ENCODE measurements around the gene PDHB. TPM values are rescaled to one million over a fixed set of nuclear protein-coding genes. Genes with fewer than 3 reads are reported as not detected.

Gene PDHB
- total and polyA plus RNA-seq, 2 of the 13 experiments (the other 11 are each of a cell fraction or from before 2014, with no cell fraction given) = 108 to 153 TPM

DNA sequence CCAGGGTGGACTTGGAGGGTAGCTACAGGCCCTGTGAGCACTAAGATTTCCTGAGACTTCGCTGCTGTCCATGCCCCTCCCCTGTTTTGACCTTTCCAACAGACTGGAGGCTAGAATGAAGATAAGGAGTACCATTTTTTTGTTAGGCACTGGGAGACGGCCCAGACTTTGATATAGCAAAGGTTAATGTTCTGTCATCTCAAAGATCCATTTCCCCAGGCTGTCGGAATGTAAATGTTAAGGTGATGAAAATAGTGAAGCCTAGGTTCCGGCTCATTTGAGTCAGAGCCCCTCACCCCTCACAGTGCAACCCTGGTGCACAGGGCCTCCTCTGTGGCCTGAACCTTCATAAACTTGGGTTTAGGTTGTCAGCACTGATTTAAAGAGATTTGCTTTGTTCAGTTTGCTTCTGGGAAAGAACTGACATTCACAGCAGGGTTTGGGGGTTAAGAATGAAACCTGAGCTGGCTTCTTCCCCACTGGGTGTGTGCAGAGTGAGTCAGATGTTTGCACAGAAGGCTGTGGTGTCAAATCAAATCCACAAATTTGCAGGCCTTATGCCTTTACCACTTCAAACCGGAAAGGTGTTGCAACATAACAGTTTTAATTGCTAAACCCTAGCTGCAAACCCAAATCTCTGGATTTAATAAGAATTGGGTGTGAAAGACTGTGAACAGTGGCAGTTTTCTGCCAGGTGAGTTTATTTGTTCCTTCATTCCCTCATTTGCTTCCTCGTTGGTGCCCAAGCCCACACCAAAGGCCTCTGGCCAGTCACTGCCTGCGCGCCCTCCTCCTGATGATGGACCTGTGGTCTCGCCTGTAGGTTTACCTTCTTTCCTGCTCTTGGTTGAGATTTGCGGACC is 37.6 kb upstream of the PDHB start (continued):
- TF ChIP-seq, protein P1, sequence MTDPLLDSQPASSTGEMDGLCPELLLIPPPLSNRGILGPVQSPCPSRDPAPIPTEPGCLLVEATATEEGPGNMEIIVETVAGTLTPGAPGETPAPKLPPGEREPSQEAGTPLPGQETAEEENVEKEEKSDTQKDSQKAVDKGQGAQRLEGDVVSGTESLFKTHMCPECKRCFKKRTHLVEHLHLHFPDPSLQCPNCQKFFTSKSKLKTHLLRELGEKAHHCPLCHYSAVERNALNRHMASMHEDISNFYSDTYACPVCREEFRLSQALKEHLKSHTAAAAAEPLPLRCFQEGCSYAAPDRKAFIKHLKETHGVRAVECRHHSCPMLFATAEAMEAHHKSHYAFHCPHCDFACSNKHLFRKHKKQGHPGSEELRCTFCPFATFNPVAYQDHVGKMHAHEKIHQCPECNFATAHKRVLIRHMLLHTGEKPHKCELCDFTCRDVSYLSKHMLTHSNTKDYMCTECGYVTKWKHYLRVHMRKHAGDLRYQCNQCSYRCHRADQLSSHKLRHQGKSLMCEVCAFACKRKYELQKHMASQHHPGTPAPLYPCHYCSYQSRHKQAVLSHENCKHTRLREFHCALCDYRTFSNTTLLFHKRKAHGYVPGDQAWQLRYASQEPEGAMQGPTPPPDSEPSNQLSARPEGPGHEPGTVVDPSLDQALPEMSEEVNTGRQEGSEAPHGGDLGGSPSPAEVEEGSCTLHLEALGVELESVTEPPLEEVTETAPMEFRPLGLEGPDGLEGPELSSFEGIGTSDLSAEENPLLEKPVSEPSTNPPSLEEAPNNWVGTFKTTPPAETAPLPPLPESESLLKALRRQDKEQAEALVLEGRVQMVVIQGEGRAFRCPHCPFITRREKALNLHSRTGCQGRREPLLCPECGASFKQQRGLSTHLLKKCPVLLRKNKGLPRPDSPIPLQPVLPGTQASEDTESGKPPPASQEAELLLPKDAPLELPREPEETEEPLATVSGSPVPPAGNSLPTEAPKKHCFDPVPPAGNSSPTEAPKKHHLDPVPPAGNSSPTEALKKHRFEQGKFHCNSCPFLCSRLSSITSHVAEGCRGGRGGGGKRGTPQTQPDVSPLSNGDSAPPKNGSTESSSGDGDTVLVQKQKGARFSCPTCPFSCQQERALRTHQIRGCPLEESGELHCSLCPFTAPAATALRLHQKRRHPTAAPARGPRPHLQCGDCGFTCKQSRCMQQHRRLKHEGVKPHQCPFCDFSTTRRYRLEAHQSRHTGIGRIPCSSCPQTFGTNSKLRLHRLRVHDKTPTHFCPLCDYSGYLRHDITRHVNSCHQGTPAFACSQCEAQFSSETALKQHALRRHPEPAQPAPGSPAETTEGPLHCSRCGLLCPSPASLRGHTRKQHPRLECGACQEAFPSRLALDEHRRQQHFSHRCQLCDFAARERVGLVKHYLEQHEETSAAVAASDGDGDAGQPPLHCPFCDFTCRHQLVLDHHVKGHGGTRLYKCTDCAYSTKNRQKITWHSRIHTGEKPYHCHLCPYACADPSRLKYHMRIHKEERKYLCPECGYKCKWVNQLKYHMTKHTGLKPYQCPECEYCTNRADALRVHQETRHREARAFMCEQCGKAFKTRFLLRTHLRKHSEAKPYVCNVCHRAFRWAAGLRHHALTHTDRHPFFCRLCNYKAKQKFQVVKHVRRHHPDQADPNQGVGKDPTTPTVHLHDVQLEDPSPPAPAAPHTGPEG (CRISPR knock-in tag; IDR thresholded peaks at IDR 0.05) = peak; percentile 73; the same call in 1 of the 2 replicates
- TF ChIP-seq CC2D1A (CRISPR knock-in tag; IDR thresholded peaks at IDR 0.05) (no peak), MYC (CRISPR knock-in tag; IDR thresholded peaks at IDR 0.05; ENCODE audit: borderline replicate concordance) (peak; percentile 52; the same call in 1 of the 2 replicates), XRCC5 (optimal IDR thresholded peaks at IDR 0.05; ENCODE audit: low read length) (peak; percentile 50), ZNF567 (CRISPR knock-in tag; IDR thresholded peaks at IDR 0.05; ENCODE audit: borderline replicate concordance) (no peak), SOX13 (IDR thresholded peaks at IDR 0.05) (peak; percentile 86), SOX13 (CRISPR knock-in tag; conservative IDR thresholded peaks at IDR 0.05 in 1 of 2, IDR thresholded peaks at IDR 0.05 in 1 of 2) (peak in 1 of 2 experiments; percentile 92; a peak in 2 of 4 replicates), IRX3 (CRISPR knock-in tag; IDR thresholded peaks at IDR 0.05; ENCODE audit: borderline replicate concordance, low read depth) (no peak), GZF1 (CRISPR knock-in tag; IDR thresholded peaks at IDR 0.05) (no peak), PHF5A (CRISPR knock-in tag; IDR thresholded peaks at IDR 0.05; ENCODE audit: low read depth, unreplicated experiment) (no peak), ZNF326 (CRISPR knock-in tag; IDR thresholded peaks at IDR 0.05; ENCODE audit: borderline replicate concordance) (no peak)
- TF ChIP-seq, protein P2, sequence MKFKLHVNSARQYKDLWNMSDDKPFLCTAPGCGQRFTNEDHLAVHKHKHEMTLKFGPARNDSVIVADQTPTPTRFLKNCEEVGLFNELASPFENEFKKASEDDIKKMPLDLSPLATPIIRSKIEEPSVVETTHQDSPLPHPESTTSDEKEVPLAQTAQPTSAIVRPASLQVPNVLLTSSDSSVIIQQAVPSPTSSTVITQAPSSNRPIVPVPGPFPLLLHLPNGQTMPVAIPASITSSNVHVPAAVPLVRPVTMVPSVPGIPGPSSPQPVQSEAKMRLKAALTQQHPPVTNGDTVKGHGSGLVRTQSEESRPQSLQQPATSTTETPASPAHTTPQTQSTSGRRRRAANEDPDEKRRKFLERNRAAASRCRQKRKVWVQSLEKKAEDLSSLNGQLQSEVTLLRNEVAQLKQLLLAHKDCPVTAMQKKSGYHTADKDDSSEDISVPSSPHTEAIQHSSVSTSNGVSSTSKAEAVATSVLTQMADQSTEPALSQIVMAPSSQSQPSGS (CRISPR knock-in tag; IDR thresholded peaks at IDR 0.05) = peak; percentile 75
- TF ChIP-seq, protein P3, sequence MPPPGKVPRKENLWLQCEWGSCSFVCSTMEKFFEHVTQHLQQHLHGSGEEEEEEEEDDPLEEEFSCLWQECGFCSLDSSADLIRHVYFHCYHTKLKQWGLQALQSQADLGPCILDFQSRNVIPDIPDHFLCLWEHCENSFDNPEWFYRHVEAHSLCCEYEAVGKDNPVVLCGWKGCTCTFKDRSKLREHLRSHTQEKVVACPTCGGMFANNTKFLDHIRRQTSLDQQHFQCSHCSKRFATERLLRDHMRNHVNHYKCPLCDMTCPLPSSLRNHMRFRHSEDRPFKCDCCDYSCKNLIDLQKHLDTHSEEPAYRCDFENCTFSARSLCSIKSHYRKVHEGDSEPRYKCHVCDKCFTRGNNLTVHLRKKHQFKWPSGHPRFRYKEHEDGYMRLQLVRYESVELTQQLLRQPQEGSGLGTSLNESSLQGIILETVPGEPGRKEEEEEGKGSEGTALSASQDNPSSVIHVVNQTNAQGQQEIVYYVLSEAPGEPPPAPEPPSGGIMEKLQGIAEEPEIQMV (CRISPR knock-in tag; IDR thresholded peaks at IDR 0.05; ENCODE audit: low read depth) = no peak
- TF ChIP-seq, protein P4, sequence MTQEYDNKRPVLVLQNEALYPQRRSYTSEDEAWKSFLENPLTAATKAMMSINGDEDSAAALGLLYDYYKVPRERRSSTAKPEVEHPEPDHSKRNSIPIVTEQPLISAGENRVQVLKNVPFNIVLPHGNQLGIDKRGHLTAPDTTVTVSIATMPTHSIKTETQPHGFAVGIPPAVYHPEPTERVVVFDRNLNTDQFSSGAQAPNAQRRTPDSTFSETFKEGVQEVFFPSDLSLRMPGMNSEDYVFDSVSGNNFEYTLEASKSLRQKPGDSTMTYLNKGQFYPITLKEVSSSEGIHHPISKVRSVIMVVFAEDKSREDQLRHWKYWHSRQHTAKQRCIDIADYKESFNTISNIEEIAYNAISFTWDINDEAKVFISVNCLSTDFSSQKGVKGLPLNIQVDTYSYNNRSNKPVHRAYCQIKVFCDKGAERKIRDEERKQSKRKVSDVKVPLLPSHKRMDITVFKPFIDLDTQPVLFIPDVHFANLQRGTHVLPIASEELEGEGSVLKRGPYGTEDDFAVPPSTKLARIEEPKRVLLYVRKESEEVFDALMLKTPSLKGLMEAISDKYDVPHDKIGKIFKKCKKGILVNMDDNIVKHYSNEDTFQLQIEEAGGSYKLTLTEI (CRISPR knock-in tag; conservative IDR thresholded peaks at IDR 0.05) = no peak
- TF ChIP-seq, protein P5, sequence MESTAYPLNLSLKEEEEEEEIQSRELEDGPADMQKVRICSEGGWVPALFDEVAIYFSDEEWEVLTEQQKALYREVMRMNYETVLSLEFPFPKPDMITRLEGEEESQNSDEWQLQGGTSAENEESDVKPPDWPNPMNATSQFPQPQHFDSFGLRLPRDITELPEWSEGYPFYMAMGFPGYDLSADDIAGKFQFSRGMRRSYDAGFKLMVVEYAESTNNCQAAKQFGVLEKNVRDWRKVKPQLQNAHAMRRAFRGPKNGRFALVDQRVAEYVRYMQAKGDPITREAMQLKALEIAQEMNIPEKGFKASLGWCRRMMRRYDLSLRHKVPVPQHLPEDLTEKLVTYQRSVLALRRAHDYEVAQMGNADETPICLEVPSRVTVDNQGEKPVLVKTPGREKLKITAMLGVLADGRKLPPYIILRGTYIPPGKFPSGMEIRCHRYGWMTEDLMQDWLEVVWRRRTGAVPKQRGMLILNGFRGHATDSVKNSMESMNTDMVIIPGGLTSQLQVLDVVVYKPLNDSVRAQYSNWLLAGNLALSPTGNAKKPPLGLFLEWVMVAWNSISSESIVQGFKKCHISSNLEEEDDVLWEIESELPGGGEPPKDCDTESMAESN (CRISPR knock-in tag; conservative IDR thresholded peaks at IDR 0.05) = peak; percentile 80; the same call in 1 of the 2 replicates

Measured in HepG2 (cell line).